Keratinocyte (primary cell): ENCODE data around the gene SPATA6. TPM values are rescaled to one million over a fixed set of nuclear protein-coding genes. Genes with fewer than 3 reads are reported as not detected.
"Not testable (repeated sequence)": the region's sequence is repeated elsewhere in the genome, so short reads cannot be mapped to it uniquely, and the experiment has no call there.

Source experiments
- DNase-seq: peaks from one replicate; pipeline ENCODE4 v3.0.0-alpha.2; 2011; ENCODE audit warnings: low read depth, missing footprints, low spot score
- FAIRE-seq: peaks from 2 replicates; lab custom pipeline; 2011; peaks lifted over from hg19 to GRCh38; lab: Jason Lieb, UNC
- H2AFZ ChIP-seq: 2 replicates; pipeline ENCODE4 v1.6.0; 2012; ENCODE audit warnings: low read length, control low read depth, inconsistent platforms; ENCODE audit not compliant: control insufficient read depth
- H3K27ac ChIP-seq: 2 replicates; pipeline ENCODE4 v1.5.1; 2011; ENCODE audit warnings: low read length; ENCODE audit not compliant: control insufficient read depth, insufficient read depth
- H3K27me3 ChIP-seq: 3 replicates; pipeline ENCODE4 v1.6.0; 2011; ENCODE audit warnings: low read length; ENCODE audit not compliant: control insufficient read depth, insufficient read depth; ENCODE audit errors: extremely low read depth
- H3K36me3 ChIP-seq, 2 experiments: 2 replicates in 1 of 2; 3 replicates in 1 of 2; pipeline ENCODE4 v1.5.1; 2011; ENCODE audit warnings: low read length in 2 of 2, mild to moderate bottlenecking in 1 of 2; ENCODE audit not compliant: control insufficient read depth in 2 of 2, insufficient read depth in 2 of 2; ENCODE audit errors: extremely low read depth in 1 of 2
- H3K4me1 ChIP-seq: 3 replicates; pipeline ENCODE4 v1.5.1; 2011; ENCODE audit warnings: low read length; ENCODE audit not compliant: control insufficient read depth, insufficient read depth; ENCODE audit errors: extremely low read depth
- H3K4me2 ChIP-seq: 3 replicates; pipeline ENCODE4 v1.6.0; 2011; ENCODE audit warnings: low read depth, low read length; ENCODE audit not compliant: control insufficient read depth, insufficient read depth; ENCODE audit errors: extremely low read depth
- H3K4me3 ChIP-seq, 3 experiments: fragments of 200-600 bp in 1 of 3; sonication (generic) in 1 of 3; 2 replicates in 2 of 3; 3 replicates in 1 of 3; pipeline ENCODE4 v1.5.1; 2011 to 2016; ENCODE audit warnings: low read length in 3 of 3, mild to moderate bottlenecking in 3 of 3, control low read depth in 2 of 3, inconsistent platforms in 1 of 3, low read depth in 1 of 3, mixed read lengths in 1 of 3, mixed run types in 1 of 3, moderate library complexity in 1 of 3; ENCODE audit not compliant: control insufficient read depth in 2 of 3, insufficient read depth in 2 of 3; ENCODE audit errors: extremely low read depth in 1 of 3
- H3K79me2 ChIP-seq: 2 replicates; pipeline ENCODE4 v1.6.0; 2012; ENCODE audit warnings: low read length; ENCODE audit not compliant: control insufficient read depth, insufficient read depth
- H3K9ac ChIP-seq: 3 replicates; pipeline ENCODE4 v1.6.0; 2011; ENCODE audit warnings: low read length; ENCODE audit not compliant: control insufficient read depth, insufficient read depth; ENCODE audit errors: extremely low read depth
- H3K9me1 ChIP-seq: 3 replicates; pipeline ENCODE4 v1.6.0; 2011; ENCODE audit warnings: low read length; ENCODE audit not compliant: control insufficient read depth, insufficient read depth; ENCODE audit errors: extremely low read depth
- H3K9me3 ChIP-seq: 2 replicates; pipeline ENCODE4 v1.5.1; 2012; ENCODE audit warnings: low read depth, low read length; ENCODE audit not compliant: control insufficient read depth
- H4K20me1 ChIP-seq: 3 replicates; pipeline ENCODE4 v1.6.0; 2011; ENCODE audit warnings: low read length; ENCODE audit not compliant: control insufficient read depth, insufficient read depth; ENCODE audit errors: extremely low read depth
- EZH2 ChIP-seq: IDR thresholded peaks from one replicate; pipeline ENCODE4 v1.6.1; 2012; ENCODE audit warnings: inconsistent platforms, mild to moderate bottlenecking, low read length, moderate library complexity
- dilution Hi-C: fragments of 300-500 bp; cut with MboI; formaldehyde crosslinking; loops from one replicate; pipeline ENCODE4 v1.7.0; 2020; ENCODE audit warnings: low sequenced_read_pairs; ENCODE audit not compliant: extremely low pct_ligation_motif_present
- polyA plus RNA-seq, 5 experiments: library from polyadenylated mRNA; depleted of rRNA in 3 of 5; stranded (reverse) in 3 of 5; stranded (forward) in 1 of 5; unstranded in 1 of 5; fragments of >200 nt; gene quantifications; 1 replicate in 1 of 5; 2 replicates in 3 of 5; 3 replicates in 1 of 5; pipeline versions ENCODE4 v1.2.1 to v1.2.3, GENCODE V29; 2011 to 2012; ENCODE audit warnings: missing spikeins in 2 of 5, low read depth in 1 of 5, low replicate concordance in 1 of 5
- TF ChIP-seq, protein P1 (sequence below), 3 experiments: IDR thresholded peaks in 1 of 3; conservative IDR thresholded peaks in 1 of 3; optimal IDR thresholded peaks in 1 of 3; 2 replicates in 2 of 3; 3 replicates in 1 of 3; pipeline versions ENCODE3 to v1.5.1; 2011; ENCODE audit warnings: low read length in 3 of 3, mild to moderate bottlenecking in 3 of 3, moderate library complexity in 2 of 3, control low read depth in 1 of 3, inconsistent platforms in 1 of 3; ENCODE audit not compliant: insufficient read depth in 2 of 3; ENCODE audit errors: extremely low read depth in 1 of 3

Gene SPATA6
- polyA plus RNA-seq, 1 donor (not counting 4 experiments of a cell fraction or from before 2014, with no cell fraction given) = 1.7 TPM

DNA sequence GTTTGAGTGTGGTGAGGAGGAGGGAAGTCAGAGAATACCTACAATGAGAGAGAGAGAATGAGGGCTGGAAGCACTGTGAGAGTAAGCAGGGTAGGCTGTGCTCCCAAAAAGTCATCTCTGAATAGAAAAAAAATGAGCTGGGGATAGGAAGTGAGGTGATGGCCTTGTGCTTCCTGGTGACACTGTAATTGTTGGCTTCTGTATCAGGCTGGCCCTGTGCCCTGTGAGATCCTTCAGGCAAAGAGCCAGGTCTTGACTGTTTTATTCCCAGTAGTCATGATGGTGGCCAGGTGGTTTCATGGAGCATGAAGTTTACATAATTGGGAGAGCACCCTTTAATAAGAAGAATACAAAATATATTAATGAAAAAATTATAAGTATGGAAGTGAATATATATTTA, 20.4 kb upstream of the SPATA6 start:
- Histone ChIP-seq H2AFZ (no peak overlapping the region), H3K4me2 (no peak overlapping the region), H3K27me3 (no peaks in the 10 kb centered on the region), H3K9ac (no peak overlapping the region), H3K4me1 (peaks cover 11% of the 10 kb centered on the region), H3K9me3 (no peaks in the 10 kb centered on the region), H3K27ac (no peak overlapping the region), H3K9me1 (no peaks in the 10 kb centered on the region), H3K36me3 (no peaks in the 10 kb centered on the region), H3K79me2 (no peaks in the 10 kb centered on the region), H4K20me1 (no peaks in the 10 kb centered on the region), H3K4me3 (no peak overlapping the region)
- dilution Hi-C loops = no loop called here
- DNase-seq = no peak
- TF ChIP-seq EZH2 = no peak
- no peak for FAIRE-seq

DNA sequence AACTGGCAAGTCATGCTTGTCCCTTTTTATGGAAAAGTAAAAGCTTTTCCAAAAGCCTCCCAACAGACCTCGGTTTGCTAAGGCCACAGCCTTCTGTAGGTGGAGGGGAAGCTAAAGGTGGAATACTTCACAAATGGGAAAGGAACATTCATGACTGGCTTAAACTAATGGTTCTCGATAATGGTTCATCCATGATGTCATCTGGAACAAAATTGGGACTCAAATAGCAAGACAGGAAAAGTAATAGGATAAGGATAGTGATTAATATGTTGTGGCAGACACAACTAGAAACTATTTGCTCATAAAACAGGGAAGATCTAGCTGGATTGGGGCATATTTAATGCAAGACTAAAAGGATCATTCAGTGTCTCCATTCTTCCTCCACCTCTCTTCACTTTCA, 16.7 kb upstream of the SPATA6 start:
- Histone ChIP-seq H3K36me3 (no peaks in the 10 kb centered on the region), H3K4me3 (no peak overlapping the region), H3K9me1 (no peaks in the 10 kb centered on the region), H2AFZ (no peak overlapping the region), H3K27me3 (no peaks in the 10 kb centered on the region), H3K4me1 (no peaks in the 10 kb centered on the region), H3K9ac (no peak overlapping the region), H3K27ac (no peak overlapping the region), H3K79me2 (no peaks in the 10 kb centered on the region), H3K9me3 (no peaks in the 10 kb centered on the region), H3K4me2 (no peak overlapping the region), H4K20me1 (no peaks in the 10 kb centered on the region)
- TF ChIP-seq, protein P1, sequence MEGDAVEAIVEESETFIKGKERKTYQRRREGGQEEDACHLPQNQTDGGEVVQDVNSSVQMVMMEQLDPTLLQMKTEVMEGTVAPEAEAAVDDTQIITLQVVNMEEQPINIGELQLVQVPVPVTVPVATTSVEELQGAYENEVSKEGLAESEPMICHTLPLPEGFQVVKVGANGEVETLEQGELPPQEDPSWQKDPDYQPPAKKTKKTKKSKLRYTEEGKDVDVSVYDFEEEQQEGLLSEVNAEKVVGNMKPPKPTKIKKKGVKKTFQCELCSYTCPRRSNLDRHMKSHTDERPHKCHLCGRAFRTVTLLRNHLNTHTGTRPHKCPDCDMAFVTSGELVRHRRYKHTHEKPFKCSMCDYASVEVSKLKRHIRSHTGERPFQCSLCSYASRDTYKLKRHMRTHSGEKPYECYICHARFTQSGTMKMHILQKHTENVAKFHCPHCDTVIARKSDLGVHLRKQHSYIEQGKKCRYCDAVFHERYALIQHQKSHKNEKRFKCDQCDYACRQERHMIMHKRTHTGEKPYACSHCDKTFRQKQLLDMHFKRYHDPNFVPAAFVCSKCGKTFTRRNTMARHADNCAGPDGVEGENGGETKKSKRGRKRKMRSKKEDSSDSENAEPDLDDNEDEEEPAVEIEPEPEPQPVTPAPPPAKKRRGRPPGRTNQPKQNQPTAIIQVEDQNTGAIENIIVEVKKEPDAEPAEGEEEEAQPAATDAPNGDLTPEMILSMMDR (optimal IDR thresholded peaks at IDR 0.05 in 1 of 3, IDR thresholded peaks at IDR 0.05 in 1 of 3, conservative IDR thresholded peaks at IDR 0.05 in 1 of 3; ENCODE audit: extremely low read depth in 1 of 3, insufficient read depth in 2 of 3, low read length in 3 of 3) = no peak
- no peak for TF ChIP-seq EZH2
- no peak for FAIRE-seq
- dilution Hi-C loops = no loop called here
- DNase-seq = no peak

DNA sequence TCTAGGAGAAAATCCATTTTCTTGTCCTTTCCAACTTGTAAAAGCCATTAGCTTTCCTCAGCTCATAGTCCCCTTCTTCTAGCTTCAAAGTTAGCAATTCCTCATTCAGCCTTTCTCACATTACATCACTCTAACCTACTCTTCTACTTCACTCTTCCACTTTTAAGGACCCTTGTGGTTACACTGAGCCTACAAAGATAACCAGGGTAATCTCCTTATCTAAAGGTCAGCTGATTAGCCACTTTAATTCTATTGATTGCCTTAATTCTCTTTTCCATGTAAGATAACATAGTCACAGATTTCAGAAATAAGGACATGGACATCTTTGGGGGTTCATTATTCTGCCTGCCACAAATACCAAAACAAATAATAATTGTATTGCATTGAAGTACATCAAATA, 8.5 kb upstream of the SPATA6 start:
- no peak overlapping the region for H3K9ac ChIP-seq
- H3K36me3 ChIP-seq = no peaks in the 10 kb centered on the region
- no peaks in the 10 kb centered on the region for H3K9me1 ChIP-seq
- no peaks in the 10 kb centered on the region for H3K79me2 ChIP-seq
- H2AFZ ChIP-seq = no peak overlapping the region
- DNase-seq (no peak), FAIRE-seq (no peak)
- H3K27me3 ChIP-seq = no peaks in the 10 kb centered on the region
- H4K20me1 ChIP-seq = no peaks in the 10 kb centered on the region
- TF ChIP-seq, protein P1 (optimal IDR thresholded peaks at IDR 0.05 in 1 of 3, IDR thresholded peaks at IDR 0.05 in 1 of 3, conservative IDR thresholded peaks at IDR 0.05 in 1 of 3; ENCODE audit: extremely low read depth in 1 of 3, insufficient read depth in 2 of 3, low read length in 3 of 3) = no peak
- no peak for TF ChIP-seq EZH2
- H3K4me1 ChIP-seq = no peaks in the 10 kb centered on the region
- H3K4me2 ChIP-seq = no peak overlapping the region
- dilution Hi-C loops = no loop called here
- H3K27ac ChIP-seq = no peak overlapping the region
- no peaks in the 10 kb centered on the region for H3K9me3 ChIP-seq
- no peak overlapping the region for H3K4me3 ChIP-seq

DNA sequence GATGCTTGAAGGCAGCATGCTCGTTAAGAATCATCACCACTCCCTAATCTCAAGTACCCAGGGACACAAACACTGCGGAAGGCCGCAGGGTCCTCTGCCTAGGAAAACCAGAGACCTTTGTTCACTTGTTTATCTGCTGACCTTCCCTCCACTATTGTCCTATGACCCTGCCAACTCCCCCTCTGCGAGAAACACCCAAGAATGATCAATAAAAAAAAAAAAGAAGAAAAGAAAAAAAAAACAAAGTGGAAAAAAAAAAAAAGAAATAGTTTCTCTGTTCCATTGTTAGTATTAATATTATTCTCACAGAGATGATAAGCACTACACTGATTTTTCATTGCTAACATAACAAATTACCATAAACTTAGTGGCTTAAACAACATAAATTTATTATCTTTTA, 8.0 kb upstream of the SPATA6 start:
- DNase-seq, H3K9me1 ChIP-seq, H4K20me1 ChIP-seq, H3K4me2 ChIP-seq, dilution Hi-C loops, H3K79me2 ChIP-seq, H3K27ac ChIP-seq, H3K4me3 ChIP-seq, FAIRE-seq, H2AFZ ChIP-seq, H3K9me3 ChIP-seq, H3K36me3 ChIP-seq, H3K27me3 ChIP-seq, H3K4me1 ChIP-seq, H3K9ac ChIP-seq: not testable (repeated sequence)
